Neural progenitor cell (in vitro differentiated cells): ENCODE results near the gene TMEM229B.

ENCODE experiments used
- EZH2 ChIP-seq: fragments of 200-600 bp; sonication (generic); IDR thresholded peaks from 2 replicates; pipeline ENCODE4 v1.6.1; 2017; ENCODE audit warnings: antibody characterized with exemption, mild to moderate bottlenecking, moderate library complexity
- EZH2phosphoT487 ChIP-seq: fragments of 200-600 bp; sonication (generic); IDR thresholded peaks from 2 replicates; pipeline ENCODE4 v1.6.1; 2017; ENCODE audit warnings: antibody characterized with exemption
- TF ChIP-seq, protein P1 (sequence below): fragments of 200-600 bp; sonication (generic); IDR thresholded peaks from 2 replicates; pipeline ENCODE4 v1.5.1; 2017; ENCODE audit warnings: antibody characterized with exemption, mild to moderate bottlenecking

DNA sequence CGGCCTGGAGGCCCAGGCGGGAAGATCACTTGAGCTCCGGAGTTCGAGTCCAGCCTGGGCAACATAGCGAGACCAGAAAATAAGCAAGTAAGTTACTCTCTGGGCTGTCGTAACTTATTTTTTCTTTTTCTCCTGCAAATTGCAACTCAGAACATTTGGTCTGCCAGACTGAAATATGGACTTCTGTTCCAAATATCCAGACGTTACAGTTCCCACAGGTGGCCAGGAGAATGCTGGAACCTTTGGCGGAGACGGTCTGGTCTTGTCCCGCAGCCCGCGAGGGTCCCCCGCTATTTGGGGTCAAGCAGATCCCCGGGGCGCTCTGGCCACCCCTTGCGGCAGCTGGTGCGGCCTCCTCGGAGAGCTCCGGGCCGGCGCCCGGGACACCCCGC is 44.1 kb upstream of the TMEM229B start:
- TF ChIP-seq, protein P1, sequence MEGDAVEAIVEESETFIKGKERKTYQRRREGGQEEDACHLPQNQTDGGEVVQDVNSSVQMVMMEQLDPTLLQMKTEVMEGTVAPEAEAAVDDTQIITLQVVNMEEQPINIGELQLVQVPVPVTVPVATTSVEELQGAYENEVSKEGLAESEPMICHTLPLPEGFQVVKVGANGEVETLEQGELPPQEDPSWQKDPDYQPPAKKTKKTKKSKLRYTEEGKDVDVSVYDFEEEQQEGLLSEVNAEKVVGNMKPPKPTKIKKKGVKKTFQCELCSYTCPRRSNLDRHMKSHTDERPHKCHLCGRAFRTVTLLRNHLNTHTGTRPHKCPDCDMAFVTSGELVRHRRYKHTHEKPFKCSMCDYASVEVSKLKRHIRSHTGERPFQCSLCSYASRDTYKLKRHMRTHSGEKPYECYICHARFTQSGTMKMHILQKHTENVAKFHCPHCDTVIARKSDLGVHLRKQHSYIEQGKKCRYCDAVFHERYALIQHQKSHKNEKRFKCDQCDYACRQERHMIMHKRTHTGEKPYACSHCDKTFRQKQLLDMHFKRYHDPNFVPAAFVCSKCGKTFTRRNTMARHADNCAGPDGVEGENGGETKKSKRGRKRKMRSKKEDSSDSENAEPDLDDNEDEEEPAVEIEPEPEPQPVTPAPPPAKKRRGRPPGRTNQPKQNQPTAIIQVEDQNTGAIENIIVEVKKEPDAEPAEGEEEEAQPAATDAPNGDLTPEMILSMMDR: no peak
- TF ChIP-seq EZH2: no peak
- TF ChIP-seq EZH2phosphoT487: no peak
